Pulmonary artery endothelial cell (primary cell): ENCODE measurements around the gene LOXL4. TPM values are rescaled to one million over a fixed set of nuclear protein-coding genes. Genes with fewer than 3 reads are reported as not detected.

ENCODE experiments used
- DNase-seq: peaks from one replicate; pipeline ENCODE4 v3.0.0-alpha.2; 2011; ENCODE audit warnings: low read depth, low spot score
- total RNA-seq: library from RNA; depleted of rRNA; stranded (reverse); fragments of >200 nt; gene quantifications from 2 replicates; pipeline ENCODE4 v1.2.3, GENCODE V29; 2014

The LOXL4 gene
- total RNA-seq, 1 donor from 2014 or later, result 1.1 TPM

- no peak for DNase-seq
These were observed 3.5 kb downstream of the LOXL4 start for GRCh38 chr10:98264378-98265065.

GRCh38 chr10:98263088-98263487, 4.9 kb downstream of the LOXL4 start:
- DNase-seq, result no peak

- DNase-seq, result no peak
These were observed 5.4 kb downstream of the LOXL4 start for GRCh38 chr10:98262571-98262970.

- no peak for DNase-seq
These were observed 6.3 kb downstream of the LOXL4 start for GRCh38 chr10:98261436-98262277.

DNA sequence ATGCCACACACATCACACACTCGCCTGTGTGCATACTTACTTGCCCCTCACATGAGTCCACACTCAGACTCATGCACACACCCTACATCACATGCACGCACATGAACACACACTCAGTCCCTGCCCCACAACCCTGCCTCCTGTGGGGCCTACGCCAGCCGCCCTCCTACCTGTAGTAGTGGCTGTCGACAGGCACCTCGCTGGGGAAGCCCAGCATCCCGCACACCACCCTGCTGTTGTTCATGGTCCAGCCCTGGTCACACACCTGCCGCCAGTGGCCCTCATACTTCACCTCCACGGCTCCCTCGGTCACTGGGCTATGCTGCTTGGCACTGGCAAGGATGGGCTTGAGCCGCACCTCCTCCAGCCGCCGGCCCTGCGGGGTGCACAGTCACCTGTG, 7.2 kb downstream of the LOXL4 start:
- DNase-seq, result no peak

- DNase-seq, result no peak
These were observed 7.6 kb downstream of the LOXL4 start for GRCh38 chr10:98260350-98260749.

DNA sequence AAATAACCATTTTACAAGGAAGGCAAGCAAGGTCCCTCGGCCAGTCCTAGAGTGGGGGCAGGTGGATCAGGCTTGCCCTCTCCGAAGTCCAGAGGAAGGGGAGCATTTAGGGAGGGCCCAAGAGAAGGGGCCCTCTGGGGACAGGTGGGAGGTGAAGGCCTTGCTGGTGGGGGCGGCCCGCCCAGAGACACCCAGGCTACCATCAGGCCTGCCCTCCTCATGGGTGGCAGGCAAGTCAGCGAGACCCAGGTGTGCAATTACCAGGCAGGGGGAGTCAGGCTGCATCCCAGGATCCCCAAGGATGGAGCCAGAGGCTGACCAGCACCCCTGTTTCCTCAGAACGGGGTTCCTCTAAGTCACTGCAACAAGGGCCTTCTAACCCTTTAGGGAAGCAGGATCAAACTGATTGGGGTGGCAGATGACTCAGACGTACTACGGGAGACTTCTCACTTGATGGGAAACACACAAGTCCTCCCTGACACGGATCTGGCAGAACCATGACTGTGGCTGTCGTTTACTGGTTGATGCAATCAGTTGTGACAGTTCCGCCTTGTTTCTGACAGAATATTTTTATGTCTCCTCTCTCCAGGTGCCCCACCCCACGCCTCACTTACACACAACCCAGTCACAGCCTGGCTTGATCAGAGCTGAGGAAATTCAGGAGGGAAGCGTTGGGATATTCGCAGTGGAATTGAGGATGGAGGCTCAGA, 8.2 kb downstream of the LOXL4 start:
- no peak for DNase-seq

DNA sequence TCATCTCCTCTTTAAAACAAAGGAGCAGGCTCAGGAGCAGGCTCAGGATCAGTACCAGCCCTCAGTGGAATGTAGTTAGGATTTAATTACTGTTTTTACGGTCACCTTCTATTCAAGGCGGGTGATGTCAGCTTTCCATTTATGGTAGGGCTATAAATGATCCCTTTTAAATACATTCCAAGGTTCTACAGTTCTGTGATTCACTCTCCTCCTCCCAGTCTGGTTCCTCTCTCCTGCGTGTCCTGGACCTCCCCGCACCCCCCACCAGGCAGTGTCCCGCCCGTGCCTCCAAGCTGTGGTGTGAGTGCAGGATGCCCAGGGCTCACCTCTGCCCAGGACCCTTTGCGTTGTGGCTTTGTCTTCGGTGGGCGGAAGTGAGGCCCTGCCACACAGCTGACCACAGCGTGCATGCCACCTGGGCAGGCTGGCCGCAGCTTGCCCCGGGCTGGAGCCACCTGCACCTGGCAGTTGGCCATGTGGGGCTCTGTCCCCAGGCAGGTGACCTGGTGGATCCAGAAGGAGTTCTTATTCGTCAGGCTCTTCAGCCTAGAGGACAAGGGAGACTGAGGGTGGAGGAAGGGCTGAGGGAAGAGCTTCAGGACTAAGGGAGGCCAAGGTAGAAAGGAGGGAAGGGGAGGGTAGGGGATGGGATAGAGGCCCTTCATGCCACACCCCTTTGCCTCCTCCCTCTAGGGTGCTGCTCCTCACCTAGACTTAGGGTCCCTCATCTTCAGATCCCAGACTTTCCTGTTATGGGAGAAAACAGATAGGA, 9.1 kb downstream of the LOXL4 start:
- no peak for DNase-seq

GRCh38 chr10:98257961-98258360, 10.0 kb downstream of the LOXL4 start:
- DNase-seq, result no peak

GRCh38 chr10:98257198-98257597, 10.8 kb downstream of the LOXL4 start:
- DNase-seq, result no peak

DNA sequence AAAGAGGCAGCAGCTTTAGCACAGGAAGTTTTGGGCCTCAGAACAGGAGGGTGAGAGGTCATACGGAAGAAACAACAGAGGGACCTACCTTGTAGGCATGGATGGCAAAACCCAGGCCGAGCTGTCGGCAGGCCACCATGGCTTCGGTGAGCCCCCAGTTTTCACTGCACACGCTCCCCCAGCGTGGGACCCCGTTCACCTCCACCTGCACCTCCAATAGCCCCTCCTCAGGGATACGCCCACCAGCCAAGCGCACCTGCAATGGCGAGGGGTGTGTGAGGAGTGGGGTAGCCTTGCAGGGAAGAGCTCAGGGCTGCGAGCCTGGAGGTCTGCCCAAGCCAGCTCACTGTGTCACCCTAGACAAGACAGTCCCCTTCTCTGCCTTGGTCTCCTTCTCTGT, 11.3 kb downstream of the LOXL4 start:
- DNase-seq, result no peak

DNA sequence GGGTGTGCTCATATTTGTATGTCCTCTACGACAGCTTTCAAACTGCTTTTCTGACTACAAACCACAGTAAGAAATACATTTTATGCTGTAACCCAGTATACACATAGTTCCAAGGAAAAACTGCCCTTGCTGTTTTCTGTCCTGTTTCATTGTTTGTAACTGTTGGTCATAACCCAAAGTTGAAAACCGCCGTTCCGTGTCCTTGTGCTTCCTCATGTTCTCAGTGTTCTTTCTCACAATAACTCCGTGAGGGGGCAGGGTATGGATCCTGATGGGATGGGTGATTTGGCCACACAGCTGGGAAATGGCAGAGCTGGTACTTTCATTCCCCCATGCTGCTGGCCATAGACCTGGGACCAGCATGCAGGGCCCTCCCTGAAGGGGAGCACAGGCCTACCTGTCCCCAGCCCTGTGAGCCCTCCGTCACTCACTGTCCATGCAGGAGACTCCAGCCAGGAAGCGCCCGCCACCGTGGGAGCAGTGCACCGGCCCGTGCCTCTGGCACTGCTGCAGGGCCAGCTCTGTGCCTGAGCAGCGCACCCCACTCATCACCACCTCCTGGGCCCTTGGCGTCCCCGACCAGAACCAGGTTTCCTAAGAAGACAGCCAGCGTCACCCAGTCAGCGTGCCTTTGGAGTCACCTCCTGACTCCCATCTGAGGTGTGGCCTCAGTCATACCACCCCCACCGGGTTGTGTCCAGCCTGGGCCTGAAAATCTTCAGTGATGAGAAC, 12.7 kb downstream of the LOXL4 start:
- DNase-seq, result no peak

- DNase-seq, result no peak
These were observed 13.6 kb downstream of the LOXL4 start for GRCh38 chr10:98254234-98254974.

- DNase-seq, result no peak
These were observed 14.5 kb downstream of the LOXL4 start for GRCh38 chr10:98253499-98253898.

DNA sequence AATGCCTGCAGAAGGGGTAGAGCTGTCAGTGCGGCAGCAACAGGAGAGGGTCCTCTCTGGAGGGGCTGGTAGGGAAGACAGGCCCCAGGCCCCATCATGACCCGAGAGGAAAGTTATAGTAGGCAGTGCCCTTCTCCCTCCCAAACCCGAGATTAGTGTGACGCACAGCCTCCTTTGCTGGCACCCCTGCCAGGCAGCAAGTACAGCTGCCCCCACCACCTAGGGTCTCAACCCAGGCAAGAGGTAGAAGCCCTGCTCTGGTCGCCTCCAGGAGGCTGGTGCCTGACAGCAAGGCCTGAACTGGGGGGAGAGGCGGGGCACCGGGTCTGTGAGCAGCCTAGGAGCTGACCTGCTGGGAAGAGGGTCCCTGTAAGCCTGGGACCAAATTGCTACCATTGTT, 15.5 kb downstream of the LOXL4 start:
- no peak for DNase-seq

GRCh38 chr10:98251399-98251798, 16.6 kb downstream of the LOXL4 start:
- no peak for DNase-seq

- no peak for DNase-seq
These were observed 18.9 kb downstream of the LOXL4 start for GRCh38 chr10:98249134-98249533.

- no peak for DNase-seq
These were observed 20.0 kb downstream of the LOXL4 start for GRCh38 chr10:98248018-98248417.

- no peak for DNase-seq
These were observed 20.8 kb downstream of the LOXL4 start for GRCh38 chr10:98246911-98247805.
